DMS53 treated with DMSO at 0.1 percent for 48 hours (cell line): ENCODE results near the gene WDFY4.
A peak's percentile ranks its signal among the peaks of the same experiment; 100 is the strongest.

Source experiments
- DNase-seq: peaks from one replicate; lab custom pipeline; 2025; ENCODE audit not compliant: unreplicated experiment; lab: John Stamatoyannopoulos, UW

WDFY4 gene

GRCh38 chr10:48811461-48811860 lies 126.8 kb downstream of the WDFY4 start:
- DNase-seq = no peak

- no peak for DNase-seq
Measured at GRCh38 chr10:48811917-48812316, 127.2 kb downstream of the WDFY4 start.

GRCh38 chr10:48813291-48813690 lies 128.6 kb downstream of the WDFY4 start:
- no peak for DNase-seq

GRCh38 chr10:48813825-48814224 lies 129.2 kb downstream of the WDFY4 start:
- DNase-seq = no peak

- DNase-seq = no peak
Measured at GRCh38 chr10:48814933-48815332, 130.3 kb downstream of the WDFY4 start.

GRCh38 chr10:48817141-48817540 lies 132.5 kb downstream of the WDFY4 start:
- no peak for DNase-seq

- no peak for DNase-seq
Measured at GRCh38 chr10:48818081-48818480, 133.4 kb downstream of the WDFY4 start.

GRCh38 chr10:48818861-48819520 lies 134.3 kb downstream of the WDFY4 start:
- DNase-seq = no peak

- no peak for DNase-seq
Measured at GRCh38 chr10:48819783-48820182, 135.1 kb downstream of the WDFY4 start.

GRCh38 chr10:48820231-48820630 lies 135.6 kb downstream of the WDFY4 start:
- DNase-seq = no peak

- no peak for DNase-seq
Measured at GRCh38 chr10:48820699-48821098, 136.0 kb downstream of the WDFY4 start.

- DNase-seq = no peak
Measured at GRCh38 chr10:48821111-48821510, 136.4 kb downstream of the WDFY4 start.

- no peak for DNase-seq
Measured at GRCh38 chr10:48821692-48822091, 137.0 kb downstream of the WDFY4 start.

- DNase-seq = no peak
Measured at GRCh38 chr10:48833674-48834073, 149.0 kb downstream of the WDFY4 start.

- DNase-seq = no peak
Measured at GRCh38 chr10:48834189-48834965, 149.7 kb downstream of the WDFY4 start.

- DNase-seq = no peak
Measured at GRCh38 chr10:48835781-48836180, 151.1 kb downstream of the WDFY4 start.

- DNase-seq = no peak
Measured at GRCh38 chr10:48836605-48837004, 151.9 kb downstream of the WDFY4 start.

- DNase-seq = peak; percentile 16
Measured at GRCh38 chr10:48838834-48839233, 154.2 kb downstream of the WDFY4 start.

- DNase-seq = no peak
Measured at GRCh38 chr10:48839809-48840679, 155.4 kb downstream of the WDFY4 start.

- DNase-seq = no peak
Measured at GRCh38 chr10:48842231-48842630, 157.6 kb downstream of the WDFY4 start.

GRCh38 chr10:48843198-48843597 lies 158.5 kb downstream of the WDFY4 start:
- DNase-seq = no peak

- DNase-seq = no peak
Measured at GRCh38 chr10:48844616-48845015, 159.9 kb downstream of the WDFY4 start.
